ENCODE measurements around the gene SLC44A3. TPM values are rescaled to one million over a fixed set of nuclear protein-coding genes. Genes with fewer than 3 reads are reported as not detected.

SLC44A3 gene
- total RNA-seq, 1 donor from 2014 or later = 19.5 TPM

DNA sequence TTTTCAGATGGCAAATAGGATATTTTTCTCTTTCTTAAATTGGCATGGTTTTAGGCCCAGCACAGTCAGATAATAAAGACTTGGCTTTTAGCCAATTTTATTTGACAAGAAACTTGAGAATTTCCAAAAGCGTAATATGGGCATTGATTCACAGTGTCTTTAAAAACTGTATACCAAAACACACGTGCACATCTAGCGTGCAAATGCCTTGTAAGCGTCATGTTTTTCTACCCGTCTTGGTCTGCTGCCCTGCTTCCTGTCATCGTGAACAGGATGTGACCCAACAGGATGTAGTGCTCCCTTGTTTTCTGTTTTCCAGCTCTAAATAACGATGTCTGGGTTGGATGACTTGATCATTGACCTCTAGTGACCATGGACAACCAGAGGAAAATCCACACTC lies 24.7 kb upstream of the SLC44A3 start:
- TF ChIP-seq, protein P1, sequence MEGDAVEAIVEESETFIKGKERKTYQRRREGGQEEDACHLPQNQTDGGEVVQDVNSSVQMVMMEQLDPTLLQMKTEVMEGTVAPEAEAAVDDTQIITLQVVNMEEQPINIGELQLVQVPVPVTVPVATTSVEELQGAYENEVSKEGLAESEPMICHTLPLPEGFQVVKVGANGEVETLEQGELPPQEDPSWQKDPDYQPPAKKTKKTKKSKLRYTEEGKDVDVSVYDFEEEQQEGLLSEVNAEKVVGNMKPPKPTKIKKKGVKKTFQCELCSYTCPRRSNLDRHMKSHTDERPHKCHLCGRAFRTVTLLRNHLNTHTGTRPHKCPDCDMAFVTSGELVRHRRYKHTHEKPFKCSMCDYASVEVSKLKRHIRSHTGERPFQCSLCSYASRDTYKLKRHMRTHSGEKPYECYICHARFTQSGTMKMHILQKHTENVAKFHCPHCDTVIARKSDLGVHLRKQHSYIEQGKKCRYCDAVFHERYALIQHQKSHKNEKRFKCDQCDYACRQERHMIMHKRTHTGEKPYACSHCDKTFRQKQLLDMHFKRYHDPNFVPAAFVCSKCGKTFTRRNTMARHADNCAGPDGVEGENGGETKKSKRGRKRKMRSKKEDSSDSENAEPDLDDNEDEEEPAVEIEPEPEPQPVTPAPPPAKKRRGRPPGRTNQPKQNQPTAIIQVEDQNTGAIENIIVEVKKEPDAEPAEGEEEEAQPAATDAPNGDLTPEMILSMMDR (conservative IDR thresholded peaks at IDR 0.05) = no peak
- no peak for DNase-seq (ENCODE audit: extremely low spot score, unreplicated experiment)
- peaks cover 3% of the 10 kb centered on the region for H3K36me3 Mint-ChIP-seq
- H3K9me3 Mint-ChIP-seq = peaks cover 5% of the 10 kb centered on the region
- peaks cover 44% of the 10 kb centered on the region for H3K4me1 Mint-ChIP-seq (ENCODE audit: unreplicated experiment)
- no peaks in the 10 kb centered on the region for H3K27me3 Mint-ChIP-seq
- no peak overlapping the region for H3K4me3 Mint-ChIP-seq
- H3K27ac Mint-ChIP-seq = no peak overlapping the region

DNA sequence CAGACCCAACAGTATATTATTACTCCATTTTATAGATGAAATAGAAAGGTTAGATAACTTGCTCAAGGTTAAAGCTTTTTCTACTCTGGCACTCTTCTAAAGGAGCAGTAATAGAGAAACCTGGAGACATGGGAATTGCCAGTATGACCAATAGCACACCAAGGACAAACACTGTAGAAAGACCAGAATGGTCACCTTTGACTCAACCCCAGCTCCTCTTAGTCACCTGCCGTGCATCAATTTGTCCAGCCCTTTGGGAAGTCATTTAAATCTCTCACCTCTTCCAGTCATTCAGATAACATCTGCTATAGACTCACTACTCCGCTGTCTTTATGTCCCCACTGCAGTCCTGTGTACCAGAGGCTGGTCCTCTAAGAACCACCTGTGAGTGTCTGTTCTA lies 23.9 kb upstream of the SLC44A3 start:
- no peak overlapping the region for H3K27ac Mint-ChIP-seq
- peaks cover 3% of the 10 kb centered on the region for H3K36me3 Mint-ChIP-seq

DNA sequence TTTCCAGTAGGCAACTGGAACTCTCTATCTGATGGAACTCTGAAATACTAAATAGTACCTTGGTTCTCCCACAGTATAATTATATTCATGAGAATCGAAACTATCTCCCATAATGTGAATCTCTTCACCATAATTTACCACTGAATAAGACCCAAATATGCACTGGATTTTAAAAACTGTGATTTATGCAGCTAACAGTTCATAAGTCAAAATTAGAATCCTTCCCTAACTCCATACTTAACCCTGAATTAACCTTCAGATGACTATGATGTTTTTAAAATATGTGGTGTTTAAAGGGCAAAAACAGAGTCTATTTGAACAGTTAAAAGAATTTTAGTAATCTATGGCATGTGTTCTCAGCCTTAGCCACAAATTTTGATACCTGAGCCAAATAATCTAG lies 22.9 kb upstream of the SLC44A3 start:
- TF ChIP-seq, protein P1 (conservative IDR thresholded peaks at IDR 0.05) = no peak
- peaks cover 46% of the 10 kb centered on the region for H3K4me1 Mint-ChIP-seq (ENCODE audit: unreplicated experiment)

More for the DNA sequence above, 23.9 kb upstream of the SLC44A3 start:
- no peak for DNase-seq (ENCODE audit: extremely low spot score, unreplicated experiment)
- H3K27me3 Mint-ChIP-seq = no peaks in the 10 kb centered on the region
- H3K9me3 Mint-ChIP-seq = peaks cover 5% of the 10 kb centered on the region
- TF ChIP-seq, protein P1 (conservative IDR thresholded peaks at IDR 0.05) = no peak
- no peak overlapping the region for H3K4me3 Mint-ChIP-seq
- H3K4me1 Mint-ChIP-seq (ENCODE audit: unreplicated experiment) = peaks cover 46% of the 10 kb centered on the region

GRCh38 chr1:94798054-94798453 lies 22.1 kb upstream of the SLC44A3 start:
- peaks cover 5% of the 10 kb centered on the region for H3K9me3 Mint-ChIP-seq
- DNase-seq (ENCODE audit: extremely low spot score, unreplicated experiment) = no peak
- H3K4me3 Mint-ChIP-seq = no peak overlapping the region
- peaks cover 46% of the 10 kb centered on the region for H3K4me1 Mint-ChIP-seq (ENCODE audit: unreplicated experiment)
- H3K27me3 Mint-ChIP-seq = no peaks in the 10 kb centered on the region
- no peak overlapping the region for H3K27ac Mint-ChIP-seq
- H3K36me3 Mint-ChIP-seq = peaks cover 3% of the 10 kb centered on the region
- TF ChIP-seq, protein P1 (conservative IDR thresholded peaks at IDR 0.05) = no peak

More for the DNA sequence above, 22.9 kb upstream of the SLC44A3 start:
- Mint-ChIP-seq H3K27ac (no peak overlapping the region), H3K27me3 (no peaks in the 10 kb centered on the region), H3K4me3 (no peak overlapping the region), H3K36me3 (peaks cover 3% of the 10 kb centered on the region), H3K9me3 (peaks cover 5% of the 10 kb centered on the region)
- DNase-seq (ENCODE audit: extremely low spot score, unreplicated experiment) = no peak

DNA sequence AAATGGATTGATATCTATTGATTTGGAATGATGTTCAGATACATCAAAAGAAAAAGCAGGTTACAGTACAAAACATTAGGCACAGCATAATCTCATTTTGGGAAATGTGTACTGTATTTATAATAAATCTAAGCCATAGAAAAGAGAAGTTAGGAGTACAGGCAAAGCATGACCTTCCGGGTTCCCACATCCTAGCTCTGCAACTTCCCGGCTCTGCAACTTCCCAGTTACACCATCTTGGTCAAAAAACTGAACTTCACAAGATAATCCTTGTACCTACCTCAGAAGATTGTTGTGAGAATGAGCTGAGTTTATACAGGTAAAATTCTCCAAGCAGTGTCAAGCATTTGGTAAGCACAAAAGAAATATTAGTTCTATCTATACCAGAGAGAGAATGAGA lies 21.7 kb upstream of the SLC44A3 start:
- H3K36me3 Mint-ChIP-seq = peaks cover 3% of the 10 kb centered on the region
- H3K27ac Mint-ChIP-seq = no peak overlapping the region
- no peak overlapping the region for H3K4me3 Mint-ChIP-seq
- H3K4me1 Mint-ChIP-seq (ENCODE audit: unreplicated experiment) = peaks cover 46% of the 10 kb centered on the region
- no peak for DNase-seq (ENCODE audit: extremely low spot score, unreplicated experiment)
- H3K27me3 Mint-ChIP-seq = no peaks in the 10 kb centered on the region
- H3K9me3 Mint-ChIP-seq = peaks cover 5% of the 10 kb centered on the region
- TF ChIP-seq, protein P1 (conservative IDR thresholded peaks at IDR 0.05) = no peak

DNA sequence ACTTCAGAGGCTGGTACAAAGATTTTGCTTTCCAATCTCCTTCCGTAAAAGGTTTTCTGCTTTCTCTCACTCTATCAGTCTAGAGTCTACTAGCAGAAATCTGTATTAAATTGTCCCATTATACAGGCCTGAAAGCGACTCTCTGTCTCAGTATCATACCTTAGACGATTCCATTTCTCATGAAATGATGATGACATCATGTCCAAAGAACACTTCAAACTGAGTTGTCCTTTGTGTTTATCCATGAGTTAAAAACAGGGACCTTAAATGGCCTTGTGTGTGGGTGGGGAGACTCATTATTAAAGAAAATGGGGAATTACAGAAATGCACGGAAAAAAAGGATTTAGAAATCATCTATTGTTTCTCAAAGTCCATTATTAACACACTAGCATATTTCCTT lies 21.0 kb upstream of the SLC44A3 start:
- no peak for DNase-seq (ENCODE audit: extremely low spot score, unreplicated experiment)
- H3K27ac Mint-ChIP-seq = no peak overlapping the region
- H3K4me1 Mint-ChIP-seq (ENCODE audit: unreplicated experiment) = peaks cover 53% of the 10 kb centered on the region

More for the DNA sequence above, 21.0 kb upstream of the SLC44A3 start:
- Mint-ChIP-seq H3K9me3 (peaks cover 5% of the 10 kb centered on the region), H3K36me3 (peaks cover 3% of the 10 kb centered on the region), H3K27me3 (no peaks in the 10 kb centered on the region), H3K4me3 (no peak overlapping the region)
- TF ChIP-seq, protein P1 (conservative IDR thresholded peaks at IDR 0.05) = no peak

Data from type B pancreatic cell (in vitro differentiated cells).